GM23338 (cell line): ENCODE results near the gene DAB2. TPM values are rescaled to one million over a fixed set of nuclear protein-coding genes. Genes with fewer than 3 reads are reported as not detected.

Source experiments
- ATAC-seq: fragments of 200-7000 bp; cut with Tn5 transposase; 3 replicates; pipeline ENCODE4 v1.9.1; 2020
- DNase-seq: peaks from one replicate; pipeline ENCODE4 v3.0.0-alpha.2; 2015; ENCODE audit warnings: low spot score
- H2AFZ ChIP-seq: fragments of 200-600 bp; sonication (generic); 2 replicates; pipeline ENCODE4 v1.8.0; 2016; ENCODE audit warnings: antibody characterized with exemption, mild to moderate bottlenecking, moderate library complexity
- H3F3A ChIP-seq: fragments of 200-600 bp; sonication (generic); replicated peaks from 2 replicates; pipeline ENCODE4 v1.8.0; 2017; ENCODE audit warnings: antibody characterized with exemption, mixed run types, low read depth
- H3K27ac ChIP-seq: fragments of 200-600 bp; sonication (generic); 2 replicates; pipeline ENCODE4 v1.6.1; 2016; ENCODE audit warnings: low read depth
- H3K27me3 ChIP-seq: fragments of 200-600 bp; sonication (generic); 2 replicates; pipeline ENCODE4 v1.8.0; 2016; ENCODE audit warnings: mild to moderate bottlenecking, mixed run types, moderate library complexity; ENCODE audit not compliant: insufficient read depth
- H3K36me3 ChIP-seq: fragments of 200-600 bp; sonication (generic); 2 replicates; pipeline ENCODE4 v1.8.0; 2016; ENCODE audit warnings: mild to moderate bottlenecking; ENCODE audit not compliant: insufficient read depth
- H3K4me1 ChIP-seq: fragments of 200-600 bp; sonication (generic); 2 replicates; pipeline ENCODE4 v1.8.0; 2016; ENCODE audit warnings: mild to moderate bottlenecking, moderate library complexity; ENCODE audit not compliant: insufficient read depth
- H3K4me2 ChIP-seq: fragments of 200-600 bp; sonication (generic); 2 replicates; pipeline ENCODE4 v1.7.1; 2017; ENCODE audit warnings: mixed run types
- H3K4me3 ChIP-seq: fragments of 200-600 bp; sonication (generic); 2 replicates; pipeline ENCODE4 v1.6.1; 2016; ENCODE audit warnings: mixed run types
- H3K79me2 ChIP-seq: fragments of 200-600 bp; sonication (generic); replicated peaks from 2 replicates; pipeline ENCODE4 v1.8.0; 2017; ENCODE audit warnings: mild to moderate bottlenecking; ENCODE audit not compliant: insufficient read depth
- H3K9me2 ChIP-seq: fragments of 200-600 bp; sonication (generic); 2 replicates; pipeline ENCODE4 v1.8.0; 2017; ENCODE audit not compliant: insufficient read depth
- H4K20me1 ChIP-seq: fragments of 200-600 bp; sonication (generic); replicated peaks from 2 replicates; pipeline ENCODE4 v1.8.0; 2017; ENCODE audit warnings: mild to moderate bottlenecking; ENCODE audit not compliant: insufficient read depth
- H3K27ac Mint-ChIP-seq: 2 replicates; pipeline ENCODE4 v1.8.0; 2020; ENCODE audit warnings: inconsistent platforms, mild to moderate bottlenecking, moderate library complexity, mixed read lengths
- H3K27me3 Mint-ChIP-seq: 3 replicates; pipeline ENCODE4 v1.8.0; 2022; ENCODE audit warnings: low read depth, mild to moderate bottlenecking, moderate library complexity, mixed read lengths, inconsistent platforms; ENCODE audit not compliant: insufficient read depth, poor library complexity
- H3K36me3 Mint-ChIP-seq: 3 replicates; pipeline ENCODE4 v1.8.0; 2021; ENCODE audit warnings: low read depth, mild to moderate bottlenecking, inconsistent platforms, moderate library complexity, mixed read lengths
- H3K4me1 Mint-ChIP-seq: 3 replicates; pipeline ENCODE4 v1.8.0; 2020; ENCODE audit warnings: mild to moderate bottlenecking, inconsistent platforms, mixed read lengths
- H3K4me3 Mint-ChIP-seq: 3 replicates; pipeline ENCODE4 v1.8.0; 2021; ENCODE audit warnings: moderate library complexity, mild to moderate bottlenecking, inconsistent platforms, mixed read lengths
- H3K9me3 Mint-ChIP-seq: 3 replicates; pipeline ENCODE4 v1.8.0; 2020; ENCODE audit warnings: moderate library complexity, mild to moderate bottlenecking, inconsistent platforms, mixed read lengths
- CREB1 ChIP-seq: fragments of 250-450 bp; sonication (Bioruptor Pico); IDR thresholded peaks from 2 replicates; pipeline ENCODE4 v1.5.0; 2020; ENCODE audit warnings: low read depth, mild to moderate bottlenecking, moderate library complexity
- CTCF ChIP-seq, 2 experiments: fragments of 200-600 bp in 1 of 2; sonication (generic) in 1 of 2; conservative IDR thresholded peaks; 2 replicates each; pipeline versions ENCODE4 v1.5.1 to v1.6.1; 2016 to 2017; ENCODE audit warnings: antibody characterized with exemption in 2 of 2, low read depth in 2 of 2, mild to moderate bottlenecking in 2 of 2, moderate library complexity in 1 of 2
- ETS1 ChIP-seq: IDR thresholded peaks from 2 replicates; pipeline ENCODE4 v1.6.1; 2016; ENCODE audit warnings: antibody characterized with exemption
- EZH2 ChIP-seq: fragments of 200-600 bp; sonication (generic); IDR thresholded peaks from one replicate; pipeline ENCODE4 v1.8.0; 2017; ENCODE audit warnings: antibody characterized with exemption, mild to moderate bottlenecking, low read depth; ENCODE audit not compliant: unreplicated experiment
- EZH2phosphoT487 ChIP-seq: fragments of 200-600 bp; sonication (generic); IDR thresholded peaks from one replicate; pipeline ENCODE4 v1.8.1; 2018; ENCODE audit warnings: antibody characterized with exemption; ENCODE audit not compliant: unreplicated experiment
- JUNB ChIP-seq: IDR thresholded peaks from one replicate; pipeline ENCODE4 v1.6.1; 2016; ENCODE audit warnings: antibody characterized with exemption; ENCODE audit not compliant: unreplicated experiment
- NANOG ChIP-seq: IDR thresholded peaks from 2 replicates; pipeline ENCODE4 v1.6.1; 2016; ENCODE audit warnings: antibody characterized with exemption, borderline replicate concordance
- POLR2AphosphoS5 ChIP-seq: IDR thresholded peaks from 2 replicates; pipeline ENCODE4 v1.6.1; 2016; ENCODE audit warnings: antibody characterized with exemption, low read depth
- REST ChIP-seq: IDR thresholded peaks from one replicate; pipeline ENCODE4 v1.6.1; 2018; ENCODE audit warnings: antibody characterized with exemption; ENCODE audit not compliant: unreplicated experiment
- STAT1 ChIP-seq: IDR thresholded peaks from one replicate; pipeline ENCODE4 v1.6.1; 2016; ENCODE audit warnings: antibody characterized with exemption; ENCODE audit not compliant: unreplicated experiment
- ZNF114 ChIP-seq: fragments of 250-450 bp; sonication (Bioruptor Pico); IDR thresholded peaks from 2 replicates; pipeline ENCODE4 v1.5.0; 2020; ENCODE audit warnings: mild to moderate bottlenecking, moderate library complexity
- ZNF331 ChIP-seq: fragments of 250-450 bp; sonication (Bioruptor Pico); IDR thresholded peaks from 2 replicates; pipeline ENCODE4 v1.5.0; 2020; ENCODE audit warnings: low read depth, mild to moderate bottlenecking, moderate library complexity
- ZNF462 ChIP-seq: fragments of 250-450 bp; sonication (Bioruptor Pico); IDR thresholded peaks from 2 replicates; pipeline ENCODE4 v1.5.0; 2020; ENCODE audit warnings: mild to moderate bottlenecking, moderate library complexity
- polyA plus RNA-seq: library from polyadenylated mRNA; unstranded; fragments of >200 nt; fragmentation: Nextera tagmentation; extraction: Ambion mirVana; gene quantifications from 2 replicates; pipeline ENCODE4 v1.2.1, GENCODE V29; 2016
- total RNA-seq: library from RNA; depleted of rRNA; stranded (reverse); fragments of >200 nt; shearing (Covaris generic); gene quantifications from 2 replicates; pipeline ENCODE4 v1.2.3, GENCODE V29; 2014

DAB2 gene
- total and polyA plus RNA-seq, 2 experiments from 2014 or later: 6.4 to 8.4 TPM

- no peaks in the 10 kb centered on the region for H4K20me1 ChIP-seq
- no peaks in the 10 kb centered on the region for H3K9me3 Mint-ChIP-seq
- H3K27ac ChIP-seq: no peak overlapping the region
- no peak overlapping the region for H3K4me3 Mint-ChIP-seq
- no peaks in the 10 kb centered on the region for H3F3A ChIP-seq
- H3K79me2 ChIP-seq: no peaks in the 10 kb centered on the region
- H3K9me2 ChIP-seq: no peaks in the 10 kb centered on the region; the same call in 1 of the 2 replicates
- ATAC-seq (no peak), DNase-seq (no peak)
- H3K27me3 ChIP-seq: no peaks in the 10 kb centered on the region
- no peak overlapping the region for H3K4me3 ChIP-seq
- H3K27me3 Mint-ChIP-seq: peaks cover 2% of the 10 kb centered on the region
- H3K36me3 Mint-ChIP-seq: 0 out of 3 replicates have a peak, but pooled peaks cover 2% of the 10 kb centered on the region
- TF ChIP-seq ETS1: no peak
- TF ChIP-seq JUNB: no peak
- TF ChIP-seq CREB1: no peak
- TF ChIP-seq EZH2: no peak
- TF ChIP-seq CTCF (conservative IDR thresholded peaks at IDR 0.05; ENCODE audit: low read depth in 2 of 2): no peak
- TF ChIP-seq ZNF114 (CRISPR knock-in tag): no peak
- no peak for TF ChIP-seq ZNF462 (CRISPR knock-in tag)
- no peak for TF ChIP-seq EZH2phosphoT487
- no peak for TF ChIP-seq STAT1
- no peak for TF ChIP-seq POLR2AphosphoS5
- no peak for TF ChIP-seq ZNF331
- TF ChIP-seq REST: no peak
- no peak for TF ChIP-seq NANOG
- no peaks in the 10 kb centered on the region; the same call in 1 of the 2 replicates for H3K4me1 ChIP-seq
- H2AFZ ChIP-seq: no peak overlapping the region
- H3K4me1 Mint-ChIP-seq: peaks cover 13% of the 10 kb centered on the region
- no peaks in the 10 kb centered on the region for H3K36me3 ChIP-seq
- no peak overlapping the region for H3K27ac Mint-ChIP-seq
- no peak overlapping the region for H3K4me2 ChIP-seq
Measured at GRCh38 chr5:39377613-39378012, 47.2 kb downstream of the DAB2 start.
